Thymus (tissue), 11 donors: ENCODE data around the gene HLA-DMA. TPM values are rescaled to one million over a fixed set of nuclear protein-coding genes. Genes with fewer than 3 reads are reported as not detected.

Experiments used
- DNase-seq, 9 donors: peaks; one replicate each; pipeline ENCODE4 v3.0.0-alpha.2; 2013; ENCODE audit warnings: low spot score in 9 of 9, low read depth in 6 of 9, missing footprints in 1 of 9
- H3K27ac ChIP-seq, 2 donors: one replicate each; pipeline ENCODE4 v1.5.1; 2013; ENCODE audit warnings: control low read depth in 1 of 2, low read depth in 1 of 2, low read length in 1 of 2, mild to moderate bottlenecking in 1 of 2, moderate library complexity in 1 of 2
- H3K27me3 ChIP-seq, 2 donors: one replicate each; pipeline ENCODE4 v1.5.1; 2013; ENCODE audit warnings: low read length in 1 of 2; ENCODE audit not compliant: control insufficient read depth in 2 of 2, insufficient read depth in 1 of 2
- H3K36me3 ChIP-seq, 2 donors: one replicate each; pipeline ENCODE4 v1.5.1; 2013; ENCODE audit warnings: low read length in 1 of 2, mild to moderate bottlenecking in 1 of 2, moderate library complexity in 1 of 2; ENCODE audit not compliant: control insufficient read depth in 2 of 2, insufficient read depth in 2 of 2
- H3K4me1 ChIP-seq, 2 donors: one replicate each; pipeline ENCODE4 v1.5.1; 2013; ENCODE audit warnings: low read length in 2 of 2; ENCODE audit not compliant: control insufficient read depth in 2 of 2, insufficient read depth in 2 of 2
- H3K4me3 ChIP-seq, 2 donors: one replicate each; pipeline ENCODE4 v1.5.1; 2013; ENCODE audit warnings: low read length in 2 of 2, control low read depth in 1 of 2, mild to moderate bottlenecking in 1 of 2
- H3K9me3 ChIP-seq, 2 donors: one replicate each; pipeline ENCODE4 v1.5.1; 2013; ENCODE audit warnings: low read length in 1 of 2, mild to moderate bottlenecking in 1 of 2; ENCODE audit not compliant: control insufficient read depth in 2 of 2, insufficient read depth in 1 of 2
- WGBS: extraction: QIAGEN DNeasy Blood & Tissue Kit; methylation state at CpG from one replicate; pipeline ENCODE4 v1.1.7; 2013; 5-methylcytosine and 5-hydroxymethylcytosine counted together
- polyA plus RNA-seq: library from polyadenylated mRNA; stranded (reverse); fragments of 200-250 nt; gene quantifications from one replicate; pipeline ENCODE4 v1.2.3, GENCODE V29; 2013
- total RNA-seq: library from RNA; stranded (reverse); fragments of 120-200 nt; gene quantifications from one replicate; pipeline ENCODE4 v1.2.4, GENCODE V29; 2013
- donor health status: healthy.

The HLA-DMA gene
- total and polyA plus RNA-seq, 2 donors: 85.0 to 161 TPM

GRCh38 chr6:32931211-32931610, 21.7 kb downstream of the HLA-DMA start:
- no peaks in the 10 kb centered on the region for H3K36me3 ChIP-seq
- no peak for DNase-seq
- H3K9me3 ChIP-seq: no peaks in the 10 kb centered on the region
- no peaks in the 10 kb centered on the region for H3K27me3 ChIP-seq
- H3K27ac ChIP-seq: no peak overlapping the region
- no peaks in the 10 kb centered on the region for H3K4me1 ChIP-seq
- WGBS: 2% methylated on average over 1 of the region's 1 CpG
- no peak overlapping the region for H3K4me3 ChIP-seq

- Histone ChIP-seq H3K27ac (no peak overlapping the region), H3K9me3 (no peaks in the 10 kb centered on the region), H3K27me3 (no peaks in the 10 kb centered on the region), H3K4me3 (no peak overlapping the region), H3K36me3 (no peaks in the 10 kb centered on the region), H3K4me1 (no peaks in the 10 kb centered on the region)
- no peak for DNase-seq
- 97% methylated on average over 2 of the region's 2 CpGs for WGBS
Observed at GRCh38 chr6:32922083-32922482, 30.8 kb downstream of the HLA-DMA start.

GRCh38 chr6:32920715-32921114, 32.2 kb downstream of the HLA-DMA start:
- DNase-seq: no peak
- H3K27me3 ChIP-seq: no peaks in the 10 kb centered on the region
- H3K4me1 ChIP-seq: no peaks in the 10 kb centered on the region
- no peaks in the 10 kb centered on the region for H3K9me3 ChIP-seq
- no peak overlapping the region for H3K4me3 ChIP-seq
- no peaks in the 10 kb centered on the region for H3K36me3 ChIP-seq
- H3K27ac ChIP-seq: no peak overlapping the region
- 51% methylated on average over 2 of the region's 2 CpGs for WGBS

- Histone ChIP-seq H3K4me1 (no peaks in the 10 kb centered on the region), H3K27ac (no peak overlapping the region), H3K27me3 (no peaks in the 10 kb centered on the region), H3K4me3 (no peak overlapping the region), H3K36me3 (no peaks in the 10 kb centered on the region), H3K9me3 (no peaks in the 10 kb centered on the region)
- 85% methylated on average over 1 of the region's 1 CpG for WGBS
- no peak for DNase-seq
Observed at GRCh38 chr6:32912951-32913350, 39.9 kb downstream of the HLA-DMA start.

GRCh38 chr6:32908897-32909296, 44.0 kb downstream of the HLA-DMA start:
- no peak for DNase-seq
- no peak overlapping the region for H3K4me3 ChIP-seq
- no peaks in the 10 kb centered on the region for H3K36me3 ChIP-seq
- no peaks in the 10 kb centered on the region for H3K9me3 ChIP-seq
- no peaks in the 10 kb centered on the region for H3K27me3 ChIP-seq
- H3K4me1 ChIP-seq: no peaks in the 10 kb centered on the region
- H3K27ac ChIP-seq: no peak overlapping the region
- WGBS: 99% methylated on average over 2 of the region's 2 CpGs

- H3K4me3 ChIP-seq: no peak overlapping the region
- no peaks in the 10 kb centered on the region for H3K27me3 ChIP-seq
- H3K27ac ChIP-seq: no peak overlapping the region
- 91% methylated on average over 1 of the region's 1 CpG for WGBS
- H3K4me1 ChIP-seq: no peaks in the 10 kb centered on the region
- H3K9me3 ChIP-seq: no peaks in the 10 kb centered on the region
- H3K36me3 ChIP-seq: peaks cover 0 to under 1% of the 10 kb centered on the region in 2 donors
- DNase-seq: no peak
Observed at GRCh38 chr6:32906539-32906938, 46.4 kb downstream of the HLA-DMA start.

GRCh38 chr6:32905078-32905477, 47.8 kb downstream of the HLA-DMA start:
- Histone ChIP-seq H3K36me3 (peaks cover 6 to 10% of the 10 kb centered on the region in 2 donors), H3K4me1 (no peaks in the 10 kb centered on the region), H3K27me3 (no peaks in the 10 kb centered on the region), H3K9me3 (no peaks in the 10 kb centered on the region), H3K27ac (no peak overlapping the region), H3K4me3 (no peak overlapping the region)
- 98% methylated on average over 2 of the region's 2 CpGs for WGBS
- DNase-seq: no peak

GRCh38 chr6:32903952-32904351, 48.9 kb downstream of the HLA-DMA start:
- peaks cover 6 to 10% of the 10 kb centered on the region in 2 donors for H3K36me3 ChIP-seq
- H3K27me3 ChIP-seq: no peaks in the 10 kb centered on the region
- no peaks in the 10 kb centered on the region for H3K4me1 ChIP-seq
- no peaks in the 10 kb centered on the region for H3K9me3 ChIP-seq
- no peak for DNase-seq
- no peak overlapping the region for H3K27ac ChIP-seq
- no peak overlapping the region for H3K4me3 ChIP-seq
